CMK (cell line): Measurements from ENCODE around the gene HEMK1.

ENCODE experiments used
- DNase-seq: peaks from one replicate; pipeline ENCODE4 v3.0.0-alpha.2; 2010; ENCODE audit warnings: low read depth

The HEMK1 gene

GRCh38 chr3:50616770-50617095, 47.4 kb downstream of the HEMK1 start:
- peak; percentile 91 for DNase-seq

- DNase-seq, result no peak
Observed at GRCh38 chr3:50617096-50617791, 47.9 kb downstream of the HEMK1 start, which contains the start of gene MAPKAPK3. MAPKAPK3 (plus strand) TSS chr3:50617151; CDS start chr3:50617566, 415 bp downstream.

GRCh38 chr3:50617911-50618481, 48.7 kb downstream of the HEMK1 start:
- DNase-seq, result no peak

GRCh38 chr3:50620420-50620819, 51.1 kb downstream of the HEMK1 start:
- peak; percentile 92 for DNase-seq

DNA sequence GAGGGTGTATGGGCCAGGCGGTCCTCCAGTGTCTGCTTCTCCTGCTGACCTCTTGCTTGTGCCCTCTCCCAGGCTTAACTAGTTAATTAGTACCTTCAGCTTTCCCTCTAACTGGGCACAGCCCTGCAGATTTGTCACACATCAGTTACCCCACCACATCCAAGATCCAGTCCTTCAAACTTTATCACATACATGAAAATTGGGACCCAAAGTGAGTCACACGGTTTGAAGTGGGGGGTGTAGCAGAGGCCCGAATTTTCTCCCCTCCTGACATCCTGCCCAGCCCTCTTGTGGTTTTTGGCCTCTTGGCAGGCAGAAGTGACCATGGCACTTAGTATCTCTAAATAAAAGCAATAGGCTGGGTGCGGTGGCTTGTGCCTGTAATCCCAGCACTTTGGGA, 51.5 kb downstream of the HEMK1 start:
- no peak for DNase-seq

DNA sequence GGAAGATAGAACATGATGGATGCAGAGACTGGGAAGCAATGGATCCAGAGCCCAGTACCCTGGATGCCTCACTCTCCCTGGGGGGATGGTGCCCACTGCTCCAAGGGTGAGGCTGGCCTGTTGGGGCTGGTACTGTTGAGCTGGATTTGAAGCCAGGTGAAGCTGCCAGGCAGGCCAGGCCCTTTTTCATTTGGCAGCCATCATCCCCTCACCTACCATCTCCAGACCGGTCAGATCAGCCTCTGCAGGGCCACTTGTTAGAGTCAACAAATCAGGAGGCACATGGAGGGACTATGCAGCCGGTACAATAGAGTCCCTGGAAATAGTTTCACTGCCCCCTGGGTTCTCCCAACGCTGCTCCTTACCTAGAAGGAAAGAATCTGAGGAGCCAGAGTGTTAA, 53.6 kb downstream of the HEMK1 start:
- no peak for DNase-seq

- no peak for DNase-seq
Observed at GRCh38 chr3:50623840-50624474, 54.6 kb downstream of the HEMK1 start.

- no peak for DNase-seq
Observed at GRCh38 chr3:50624634-50625033, 55.3 kb downstream of the HEMK1 start.

- no peak for DNase-seq
Observed at GRCh38 chr3:50625231-50626182, 56.2 kb downstream of the HEMK1 start.

DNA sequence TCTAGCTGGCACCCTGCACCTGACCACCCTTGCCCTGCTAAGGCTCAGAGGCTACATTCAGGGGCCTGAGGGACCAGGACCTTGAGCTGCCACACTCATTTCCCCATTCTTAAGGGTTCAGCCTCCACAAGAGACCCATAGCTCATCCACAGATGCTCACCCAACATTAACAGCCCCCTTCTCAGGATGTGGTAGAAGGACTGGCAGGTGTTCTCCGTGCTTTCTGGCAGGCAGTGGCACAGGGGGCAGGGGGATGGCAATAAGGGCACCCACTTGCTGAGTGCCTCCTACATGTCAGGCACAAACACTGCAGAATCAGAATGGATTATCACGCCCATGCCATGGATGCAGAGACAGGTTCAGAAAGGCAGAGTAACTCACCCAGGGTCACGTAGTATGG, 57.1 kb downstream of the HEMK1 start:
- no peak for DNase-seq

DNA sequence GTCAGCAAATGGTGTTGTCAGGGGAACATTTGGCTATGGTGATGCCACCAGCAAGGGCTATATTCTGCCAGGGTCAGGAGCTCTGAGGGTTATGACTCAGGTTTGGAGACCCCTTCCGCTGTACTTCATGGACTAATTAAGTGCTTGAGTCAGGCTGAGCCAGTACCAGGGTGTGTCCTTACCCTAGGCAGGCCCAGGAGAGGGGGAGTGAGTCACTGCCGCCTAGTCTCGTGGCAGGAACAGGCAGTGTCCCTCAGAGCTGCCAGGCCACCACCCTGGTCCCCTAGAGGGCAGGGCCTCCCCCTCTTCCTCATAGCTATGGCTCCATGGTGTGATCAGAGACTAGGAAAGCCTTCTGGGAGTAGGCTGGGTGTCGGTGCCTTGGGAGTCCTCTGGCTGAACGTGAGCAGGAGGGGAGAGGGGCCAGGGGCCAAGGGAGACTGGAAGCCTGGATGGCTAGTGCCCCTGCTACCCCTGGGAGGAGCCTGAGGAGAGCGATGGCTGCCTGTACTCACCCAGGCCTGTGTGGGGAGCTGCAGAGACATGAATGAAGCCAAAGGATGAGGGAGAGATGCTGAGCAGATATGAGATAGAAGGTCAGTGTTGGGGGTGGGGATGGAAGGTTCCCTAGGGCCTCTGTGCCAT, 58.2 kb downstream of the HEMK1 start:
- DNase-seq, result no peak

DNA sequence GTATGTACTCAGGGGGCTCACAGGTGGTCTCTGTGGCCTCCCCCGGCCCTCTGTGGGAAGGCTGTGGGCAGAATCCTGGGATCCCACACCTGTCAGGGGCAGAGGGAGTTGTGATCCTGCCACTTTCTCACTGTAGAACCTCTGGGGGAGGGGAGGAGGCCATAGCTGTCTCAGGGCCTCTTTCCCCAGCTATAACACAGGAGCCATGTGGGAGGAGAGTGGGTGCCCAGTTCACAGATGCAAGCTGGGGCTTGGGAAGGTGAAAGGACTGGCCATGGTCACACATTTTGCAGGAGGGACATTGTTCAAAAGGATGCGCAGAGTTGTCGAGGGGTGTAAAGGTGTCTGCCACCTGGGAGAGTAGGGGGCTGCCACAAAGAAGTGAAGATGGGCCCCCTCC, 59.3 kb downstream of the HEMK1 start:
- no peak for DNase-seq

DNA sequence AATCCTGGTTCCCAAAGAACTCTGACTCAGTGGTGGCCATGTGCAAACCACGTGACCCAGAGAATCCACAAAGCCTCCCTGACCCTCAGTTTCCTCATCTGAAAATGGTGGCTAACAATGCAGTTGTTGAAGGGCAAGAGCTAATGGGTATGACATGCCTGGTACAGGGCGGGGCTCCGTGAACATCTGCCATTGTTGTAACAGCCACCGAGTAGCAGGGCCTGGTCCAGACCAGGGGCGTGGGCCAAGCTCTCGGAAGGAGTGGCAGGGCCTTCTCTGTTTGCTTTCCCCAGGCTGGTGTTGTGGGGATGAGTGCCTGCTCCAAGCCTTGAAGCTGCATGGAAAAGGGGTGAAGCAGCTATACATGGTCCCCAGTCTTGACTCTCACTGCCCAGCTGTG, 61.1 kb downstream of the HEMK1 start:
- no peak for DNase-seq

DNA sequence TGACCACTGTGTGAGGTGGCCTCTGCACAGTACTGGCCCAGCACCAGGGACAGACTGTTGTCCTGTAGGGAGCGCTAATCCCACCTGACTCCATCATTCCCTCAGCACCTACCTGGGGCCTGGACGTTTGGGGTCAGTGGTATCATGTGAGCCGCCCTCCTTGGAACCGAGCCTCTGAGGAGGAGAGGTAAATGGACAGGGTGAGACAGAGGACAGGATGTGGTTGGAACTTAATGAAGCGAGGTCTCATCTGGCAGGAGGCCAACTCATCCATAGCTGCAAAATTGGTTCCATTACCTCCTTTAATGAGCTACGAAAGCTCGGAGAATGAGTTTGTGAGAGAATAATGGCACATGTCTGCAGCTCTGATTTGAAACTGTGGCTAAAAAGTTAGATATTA, 61.6 kb downstream of the HEMK1 start:
- DNase-seq, result no peak

DNA sequence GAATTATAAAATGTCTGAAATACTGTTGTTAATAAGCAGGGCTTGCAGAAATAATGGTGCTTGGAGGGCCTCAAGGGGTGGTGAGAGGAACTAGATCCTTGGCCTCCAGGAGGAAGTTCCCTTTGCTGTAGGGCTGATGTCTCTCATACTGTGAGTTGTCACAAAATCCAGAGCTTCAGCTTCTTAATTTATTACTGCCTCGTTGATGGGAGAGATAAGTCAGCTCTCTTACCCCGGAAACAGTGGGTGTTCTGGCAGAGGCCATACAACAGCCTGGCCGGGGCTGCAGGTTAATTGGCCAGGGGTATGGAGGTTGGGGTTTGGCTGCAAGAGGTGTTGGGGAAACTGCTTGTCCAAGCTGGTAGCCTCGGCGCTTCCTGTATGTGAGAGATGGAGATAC, 63.1 kb downstream of the HEMK1 start:
- DNase-seq, result no peak

- DNase-seq, result no peak
Observed at GRCh38 chr3:50633230-50633790, 64.0 kb downstream of the HEMK1 start.

- DNase-seq, result no peak
Observed at GRCh38 chr3:50635066-50635465, 65.7 kb downstream of the HEMK1 start.

- no peak for DNase-seq
Observed at GRCh38 chr3:50637011-50637410, 67.7 kb downstream of the HEMK1 start.

GRCh38 chr3:50637945-50638344, 68.6 kb downstream of the HEMK1 start:
- no peak for DNase-seq

GRCh38 chr3:50639055-50639494, 69.8 kb downstream of the HEMK1 start:
- no peak for DNase-seq

DNA sequence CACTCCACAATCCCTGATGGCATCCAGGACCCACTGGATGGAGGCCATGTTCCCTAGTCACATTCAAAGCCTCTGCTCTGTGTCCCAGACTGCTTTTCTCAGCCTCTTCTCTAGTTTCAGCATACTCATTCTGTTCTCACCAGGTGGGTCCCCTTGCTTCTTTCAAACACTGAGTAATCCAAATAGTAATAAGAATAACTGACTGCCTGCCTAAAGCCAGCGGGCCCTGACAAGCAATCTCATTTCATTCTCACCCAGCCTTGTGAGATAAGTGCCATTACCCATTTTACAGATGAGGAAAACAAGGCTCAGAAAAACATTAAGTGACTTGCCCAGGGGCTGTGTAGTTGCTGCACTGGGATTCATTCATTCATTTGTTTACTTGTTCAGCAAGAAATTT, 73.1 kb downstream of the HEMK1 start:
- DNase-seq, result no peak

DNA sequence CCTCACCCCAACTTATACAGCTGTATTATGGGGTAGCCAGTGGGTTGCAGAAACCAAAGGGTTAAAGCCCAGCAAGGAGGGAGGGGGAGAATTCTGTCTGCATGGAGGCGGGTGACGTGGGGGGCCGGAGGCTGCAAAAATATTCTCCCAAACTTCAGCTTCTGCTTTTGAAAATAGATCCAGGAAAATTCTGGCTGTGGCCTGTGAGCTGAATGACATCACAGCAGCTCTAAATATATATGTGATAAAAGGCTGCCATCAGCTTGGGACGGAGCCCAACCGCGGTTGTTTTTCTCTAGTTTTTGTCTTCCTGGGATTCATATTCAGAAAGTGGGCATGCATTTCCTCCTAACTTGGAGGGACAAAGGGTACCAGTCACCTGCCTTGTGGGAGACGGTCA, 75.2 kb downstream of the HEMK1 start:
- no peak for DNase-seq
